Raji (cell line): ENCODE results near the gene ATL1.

Source experiments
- POLR2A ChIP-seq: IDR thresholded peaks from 2 replicates; pipeline ENCODE4 v1.6.1; 2011; ENCODE audit warnings: low read depth, low read length, control low read depth; ENCODE audit not compliant: insufficient read depth

ATL1 gene

GRCh38 chr14:50531595-50532501 is 28.1 kb upstream of the ATL1 start:
- no peak for TF ChIP-seq POLR2A

- TF ChIP-seq POLR2A: peak; percentile 61; the same call in 1 of the 2 replicates
Measured at GRCh38 chr14:50532502-50533240, 27.3 kb upstream of the ATL1 start, which contains the start of gene MAP4K5. TSS of gene MAP4K5 (minus strand) at chr14:50532569. CDS start at chr14:50532049, 520 bp downstream.

- TF ChIP-seq POLR2A: no peak
Measured at GRCh38 chr14:50533241-50533705, 26.7 kb upstream of the ATL1 start.

- TF ChIP-seq POLR2A: no peak
Measured at GRCh38 chr14:50533806-50534205, 26.1 kb upstream of the ATL1 start.

GRCh38 chr14:50534416-50534815 is 25.5 kb upstream of the ATL1 start:
- TF ChIP-seq POLR2A: no peak

GRCh38 chr14:50534997-50535396 is 24.9 kb upstream of the ATL1 start:
- no peak for TF ChIP-seq POLR2A

- TF ChIP-seq POLR2A: no peak
Measured at GRCh38 chr14:50539051-50539450, 20.9 kb upstream of the ATL1 start.

- TF ChIP-seq POLR2A: no peak
Measured at GRCh38 chr14:50541159-50541567, 18.8 kb upstream of the ATL1 start.

- no peak for TF ChIP-seq POLR2A
Measured at GRCh38 chr14:50542941-50543418, 17.0 kb upstream of the ATL1 start.

- no peak for TF ChIP-seq POLR2A
Measured at GRCh38 chr14:50544911-50545310, 15.0 kb upstream of the ATL1 start.

GRCh38 chr14:50545618-50546017 is 14.3 kb upstream of the ATL1 start:
- TF ChIP-seq POLR2A: no peak

- no peak for TF ChIP-seq POLR2A
Measured at GRCh38 chr14:50550294-50550693, 9.7 kb upstream of the ATL1 start.

GRCh38 chr14:50551877-50552276 is 8.1 kb upstream of the ATL1 start:
- TF ChIP-seq POLR2A: no peak

GRCh38 chr14:50560931-50561285 is 963 bp downstream of the ATL1 start:
- no peak for TF ChIP-seq POLR2A

GRCh38 chr14:50562841-50563240 is 2.9 kb downstream of the ATL1 start:
- TF ChIP-seq POLR2A: no peak
